HG03439 (cell line): ENCODE data around the gene PMP22.

Source experiments
- ATAC-seq: cut with Tn5 transposase; IDR thresholded peaks from one replicate; pipeline ENCODE4 v1.9.1; 2021; ENCODE audit warnings: mild to moderate bottlenecking, moderate library complexity; ENCODE audit not compliant: unreplicated experiment

PMP22 gene

GRCh38 chr17:15278380-15278779 is 13.3 kb upstream of the PMP22 start:
- ATAC-seq: no peak

GRCh38 chr17:15274017-15274416 is 8.9 kb upstream of the PMP22 start:
- ATAC-seq: no peak

GRCh38 chr17:15273141-15273793 is 8.1 kb upstream of the PMP22 start:
- no peak for ATAC-seq

GRCh38 chr17:15271741-15272140 is 6.6 kb upstream of the PMP22 start:
- ATAC-seq: no peak

GRCh38 chr17:15270628-15271381 is 5.7 kb upstream of the PMP22 start:
- ATAC-seq: no peak

- ATAC-seq: no peak
Observed at GRCh38 chr17:15269780-15270089, 4.6 kb upstream of the PMP22 start.

GRCh38 chr17:15269087-15269779 is 4.1 kb upstream of the PMP22 start:
- ATAC-seq: no peak

- no peak for ATAC-seq
Observed at GRCh38 chr17:15268461-15268860, 3.3 kb upstream of the PMP22 start.

- ATAC-seq: no peak
Observed at GRCh38 chr17:15267996-15268395, 2.9 kb upstream of the PMP22 start.

GRCh38 chr17:15266325-15267125 is 1.4 kb upstream of the PMP22 start:
- no peak for ATAC-seq

- no peak for ATAC-seq
Observed at GRCh38 chr17:15264542-15264941, 584 bp downstream of the PMP22 start.

- no peak for ATAC-seq
Observed at GRCh38 chr17:15263680-15264079, 1.4 kb downstream of the PMP22 start.

- no peak for ATAC-seq
Observed at GRCh38 chr17:15263206-15263579, 1.9 kb downstream of the PMP22 start.

GRCh38 chr17:15262291-15263205 is 2.6 kb downstream of the PMP22 start:
- ATAC-seq: no peak

GRCh38 chr17:15261802-15262290 is 3.3 kb downstream of the PMP22 start:
- ATAC-seq: no peak

GRCh38 chr17:15261258-15261801 is 3.8 kb downstream of the PMP22 start:
- no peak for ATAC-seq

GRCh38 chr17:15260376-15261257 is 4.5 kb downstream of the PMP22 start:
- no peak for ATAC-seq

- no peak for ATAC-seq
Observed at GRCh38 chr17:15257796-15258512, 7.2 kb downstream of the PMP22 start.
